ENCODE measurements around the gene C10orf53. TPM values are rescaled to one million over a fixed set of nuclear protein-coding genes. Genes with fewer than 3 reads are reported as not detected.

Gene C10orf53
- not detected for total RNA-seq

- no peak for DNase-seq
Observed at GRCh38 chr10:49679480-49679893, at the start of gene C10orf53. C10orf53 (plus strand) TSS chr10:49679651; CDS start chr10:49679698, 47 bp downstream.

- DNase-seq: no peak
Observed at GRCh38 chr10:49631975-49632374, 47.5 kb upstream of the C10orf53 start.

GRCh38 chr10:49632406-49633317 lies 46.8 kb upstream of the C10orf53 start:
- DNase-seq: no peak

GRCh38 chr10:49633327-49634068 lies 46.0 kb upstream of the C10orf53 start:
- DNase-seq: no peak

- no peak for DNase-seq
Observed at GRCh38 chr10:49634069-49634660, 45.3 kb upstream of the C10orf53 start.

- no peak for DNase-seq
Observed at GRCh38 chr10:49642311-49642710, 37.1 kb upstream of the C10orf53 start.

GRCh38 chr10:49643241-49644034 lies 36.0 kb upstream of the C10orf53 start:
- DNase-seq: no peak

GRCh38 chr10:49644035-49644646 lies 35.3 kb upstream of the C10orf53 start:
- no peak for DNase-seq

- DNase-seq: no peak
Observed at GRCh38 chr10:49645417-49645816, 34.0 kb upstream of the C10orf53 start.

GRCh38 chr10:49645871-49646870 lies 33.3 kb upstream of the C10orf53 start:
- DNase-seq: no peak

GRCh38 chr10:49647554-49647953 lies 31.9 kb upstream of the C10orf53 start:
- DNase-seq: no peak

GRCh38 chr10:49647985-49648795 lies 31.3 kb upstream of the C10orf53 start:
- DNase-seq: no peak

GRCh38 chr10:49649294-49649693 lies 30.2 kb upstream of the C10orf53 start:
- no peak for DNase-seq

- no peak for DNase-seq
Observed at GRCh38 chr10:49649936-49650723, 29.3 kb upstream of the C10orf53 start.

GRCh38 chr10:49650724-49651034 lies 28.8 kb upstream of the C10orf53 start:
- DNase-seq: no peak

GRCh38 chr10:49651039-49651835 lies 28.2 kb upstream of the C10orf53 start:
- no peak for DNase-seq

- DNase-seq: no peak
Observed at GRCh38 chr10:49651917-49652316, 27.5 kb upstream of the C10orf53 start.

Data from effector CD4-positive, alpha-beta T cell (primary cell).